ENCODE data around the gene XPNPEP1.

- TF ChIP-seq GATA2 (IDR thresholded peaks at IDR 0.05; ENCODE audit: low read depth, low read length): no peak
- TF ChIP-seq GATA3 (IDR thresholded peaks at IDR 0.05; ENCODE audit: low read depth, low read length): no peak
Measured at GRCh38 chr10:109881769-109882057, 41.6 kb downstream of the XPNPEP1 start.
